H9 (cell line): ENCODE measurements around the gene TMEM117. TPM values are rescaled to one million over a fixed set of nuclear protein-coding genes. Genes with fewer than 3 reads are reported as not detected.

Experiments
- DNase-seq: peaks from one replicate; pipeline ENCODE4 v3.0.0-alpha.2; 2017
- H2AFZ ChIP-seq: one replicate; pipeline ENCODE4 v1.6.1; 2013; ENCODE audit warnings: mild to moderate bottlenecking, low read length, control low read depth, moderate library complexity
- H2AK5ac ChIP-seq: 2 replicates; pipeline ENCODE4 v1.6.1; 2013; ENCODE audit warnings: low read length, control low read depth, mixed read lengths; ENCODE audit not compliant: insufficient read length
- H2BK120ac ChIP-seq: one replicate; pipeline ENCODE4 v1.6.1; 2013; ENCODE audit warnings: low read depth, mild to moderate bottlenecking, low read length, control low read depth, inconsistent platforms; ENCODE audit not compliant: poor library complexity, severe bottlenecking
- H2BK12ac ChIP-seq: 2 replicates; pipeline ENCODE4 v1.6.1; 2013; ENCODE audit warnings: low read length, control low read depth, mixed read lengths, low read depth; ENCODE audit not compliant: insufficient read length
- H2BK15ac ChIP-seq: 2 replicates; pipeline ENCODE4 v1.6.1; 2013; ENCODE audit warnings: low read depth, low read length, control low read depth
- H2BK20ac ChIP-seq: one replicate; pipeline ENCODE4 v1.6.1; 2013; ENCODE audit warnings: low read depth, mild to moderate bottlenecking, low read length, control low read depth, inconsistent platforms; ENCODE audit not compliant: poor library complexity, severe bottlenecking
- H2BK5ac ChIP-seq: 2 replicates; pipeline ENCODE4 v1.6.1; 2013; ENCODE audit warnings: low read length, control low read depth, mixed read lengths; ENCODE audit not compliant: insufficient read length
- H3K14ac ChIP-seq: 2 replicates; pipeline ENCODE4 v1.6.1; 2013; ENCODE audit warnings: low read length, control low read depth; ENCODE audit not compliant: insufficient read depth
- H3K18ac ChIP-seq: 2 replicates; pipeline ENCODE4 v1.6.1; 2013; ENCODE audit warnings: low read depth, mild to moderate bottlenecking, mixed read lengths, low read length, control low read depth; ENCODE audit not compliant: insufficient read length
- H3K23ac ChIP-seq: 2 replicates; pipeline ENCODE4 v1.6.1; 2013; ENCODE audit warnings: low read length, control low read depth, mixed read lengths, low read depth; ENCODE audit not compliant: insufficient read length
- H3K23me2 ChIP-seq: 2 replicates; pipeline ENCODE4 v1.6.1; 2013; ENCODE audit warnings: low read depth, mild to moderate bottlenecking, mixed read lengths, low read length, control low read depth; ENCODE audit not compliant: insufficient read length, poor library complexity, severe bottlenecking
- H3K27ac ChIP-seq: 2 replicates; pipeline ENCODE4 v1.5.1; 2013; ENCODE audit warnings: low read length, control low read depth, mixed read lengths, low read depth; ENCODE audit not compliant: insufficient read length
- H3K27me3 ChIP-seq: 2 replicates; pipeline ENCODE4 v1.6.1; 2013; ENCODE audit warnings: low read length, control low read depth, inconsistent platforms; ENCODE audit not compliant: insufficient read depth
- H3K4ac ChIP-seq: 2 replicates; pipeline ENCODE4 v1.6.1; 2013; ENCODE audit warnings: low read depth, mild to moderate bottlenecking, control low read depth, inconsistent platforms, low read length, moderate library complexity
- H3K4me1 ChIP-seq: 2 replicates; pipeline ENCODE4 v1.6.1; 2013; ENCODE audit warnings: low read length, control low read depth, inconsistent platforms; ENCODE audit not compliant: insufficient read depth
- H3K4me2 ChIP-seq: 2 replicates; pipeline ENCODE4 v1.6.1; 2013; ENCODE audit warnings: low read length, control low read depth, mixed read lengths; ENCODE audit not compliant: insufficient read length, insufficient read depth
- H3K56ac ChIP-seq: 2 replicates; pipeline ENCODE4 v1.6.1; 2013; ENCODE audit warnings: low read depth, mild to moderate bottlenecking, mixed read lengths, low read length, control low read depth; ENCODE audit not compliant: insufficient read length
- H3K79me1 ChIP-seq: 2 replicates; pipeline ENCODE4 v1.6.1; 2013; ENCODE audit warnings: low read depth, mild to moderate bottlenecking, moderate library complexity, low read length, control low read depth, inconsistent platforms; ENCODE audit not compliant: insufficient read depth, poor library complexity, severe bottlenecking
- H3K79me2 ChIP-seq: 2 replicates; pipeline ENCODE4 v1.6.1; 2013; ENCODE audit warnings: low read length, control low read depth, inconsistent platforms; ENCODE audit not compliant: insufficient read depth
- H3K9ac ChIP-seq: 2 replicates; pipeline ENCODE4 v1.6.1; 2013; ENCODE audit warnings: low read length, control low read depth, mixed read lengths; ENCODE audit not compliant: insufficient read length; ENCODE audit errors: extremely low read depth
- H3K9me3 ChIP-seq: one replicate; pipeline ENCODE4 v1.6.1; 2013; ENCODE audit warnings: low read depth, low read length, inconsistent platforms; ENCODE audit not compliant: control insufficient read depth
- H3T11ph ChIP-seq: one replicate; pipeline ENCODE4 v1.6.1; 2013; ENCODE audit warnings: mild to moderate bottlenecking, low read length, control low read depth, inconsistent platforms
- H4K20me1 ChIP-seq: one replicate; pipeline ENCODE4 v1.6.1; 2013; ENCODE audit not compliant: control insufficient read depth, insufficient read length, insufficient read depth
- H4K5ac ChIP-seq: 2 replicates; pipeline ENCODE4 v1.6.1; 2013; ENCODE audit warnings: low read depth, mild to moderate bottlenecking, mixed read lengths, low read length, control low read depth; ENCODE audit not compliant: insufficient read length
- H4K8ac ChIP-seq: replicated peaks from 2 replicates; pipeline ENCODE4 v1.6.1; 2013; ENCODE audit warnings: low read length, control low read depth, mixed read lengths, low read depth; ENCODE audit not compliant: insufficient read length
- H4K91ac ChIP-seq: 2 replicates; pipeline ENCODE4 v1.6.1; 2013; ENCODE audit warnings: low read depth, mild to moderate bottlenecking, moderate library complexity, mixed read lengths, low read length, control low read depth; ENCODE audit not compliant: insufficient read length
- H3K27ac Mint-ChIP-seq, 3 experiments: 2 replicates in 2 of 3; 3 replicates in 1 of 3; pipeline ENCODE4 v1.8.0; 2020 to 2021; ENCODE audit warnings: mixed read lengths in 3 of 3, mild to moderate bottlenecking in 1 of 3, moderate library complexity in 1 of 3
- H3K27me3 Mint-ChIP-seq: 2 replicates; pipeline ENCODE4 v1.8.0; 2021; ENCODE audit warnings: low read depth, mild to moderate bottlenecking, moderate library complexity, mixed read lengths
- H3K36me3 Mint-ChIP-seq, 3 experiments: 2 replicates in 2 of 3; 3 replicates in 1 of 3; pipeline ENCODE4 v1.8.0; 2020 to 2021; ENCODE audit warnings: low read depth in 3 of 3, mixed read lengths in 3 of 3; ENCODE audit not compliant: insufficient read depth in 1 of 3
- H3K4me1 Mint-ChIP-seq, 2 experiments: 2 replicates each; pipeline ENCODE4 v1.8.0; 2020; ENCODE audit warnings: mixed read lengths in 2 of 2
- H3K4me3 Mint-ChIP-seq, 2 experiments: 2 replicates in 1 of 2; 3 replicates in 1 of 2; pipeline ENCODE4 v1.8.0; 2020 to 2021; ENCODE audit warnings: mild to moderate bottlenecking in 2 of 2, mixed read lengths in 2 of 2, moderate library complexity in 1 of 2
- H3K9me3 Mint-ChIP-seq, 2 experiments: 2 replicates in 1 of 2; 3 replicates in 1 of 2; pipeline ENCODE4 v1.8.0; 2020; ENCODE audit warnings: mild to moderate bottlenecking in 2 of 2, mixed read lengths in 2 of 2, moderate library complexity in 1 of 2
- WGBS: extraction: QIAGEN DNeasy Blood & Tissue Kit; methylation state at CpG from one replicate; pipeline ENCODE4 v1.1.7; 2013; ENCODE audit warnings: missing lambda C conversion rate, low lambda C conversion rate, mixed read lengths; ENCODE audit not compliant: insufficient read length; ENCODE audit errors: extremely low coverage; 5-methylcytosine and 5-hydroxymethylcytosine counted together
- total RNA-seq: library from RNA; stranded (reverse); gene quantifications from 2 replicates; pipeline ENCODE4 v1.2.1, GENCODE V29; 2021
- TF ChIP-seq, protein P1 (sequence below): fragments of 200-600 bp; sonication (generic); conservative IDR thresholded peaks from 3 replicates; pipeline ENCODE4 v1.8.0; 2021; ENCODE audit warnings: antibody characterized with exemption, mild to moderate bottlenecking

TMEM117 gene
- total RNA-seq, 1 experiment from 2014 or later = 1.7 TPM

GRCh38 chr12:44088647-44089046 lies 252.8 kb downstream of the TMEM117 start:
- Histone ChIP-seq H3T11ph (no peak overlapping the region), H3K4ac (no peak overlapping the region), H2AFZ (no peak overlapping the region), H4K20me1 (no peaks in the 10 kb centered on the region), H2AK5ac (no peak overlapping the region), H3K9ac (no peak overlapping the region), H4K91ac (no peak overlapping the region), H2BK12ac (no peak overlapping the region), H2BK20ac (no peak overlapping the region), H3K9me3 (no peaks in the 10 kb centered on the region), H3K56ac (no peak overlapping the region), H3K14ac (no peak overlapping the region), H2BK5ac (no peak overlapping the region), H3K27me3 (no peaks in the 10 kb centered on the region), H3K4me2 (no peak overlapping the region), H2BK120ac (no peak overlapping the region), H3K79me2 (no peaks in the 10 kb centered on the region), H3K23me2 (no peaks in the 10 kb centered on the region), H4K5ac (no peak overlapping the region), H3K23ac (no peak overlapping the region), H3K18ac (no peak overlapping the region), H4K8ac (no peak overlapping the region), H3K27ac (no peak overlapping the region), H3K4me1 (no peaks in the 10 kb centered on the region), H2BK15ac (no peak overlapping the region), H3K79me1 (no peaks in the 10 kb centered on the region)
- Mint-ChIP-seq H3K9me3 (peaks cover 2 to 5% of the 10 kb centered on the region in 2 experiments; a peak in 2 of 5 replicates), H3K36me3 (peaks cover 0 to 5% (median 1%) of the 10 kb centered on the region in 3 experiments; a peak in 2 of 7 replicates), H3K27ac (no peak overlapping the region), H3K4me3 (no peak overlapping the region), H3K27me3 (no peaks in the 10 kb centered on the region), H3K4me1 (no peaks in the 10 kb centered on the region)
- no CpG with 5 or more reads among the region's 1 CpG for whole genome bisulfite sequencing
- no peak for DNase-seq
- TF ChIP-seq, protein P1, sequence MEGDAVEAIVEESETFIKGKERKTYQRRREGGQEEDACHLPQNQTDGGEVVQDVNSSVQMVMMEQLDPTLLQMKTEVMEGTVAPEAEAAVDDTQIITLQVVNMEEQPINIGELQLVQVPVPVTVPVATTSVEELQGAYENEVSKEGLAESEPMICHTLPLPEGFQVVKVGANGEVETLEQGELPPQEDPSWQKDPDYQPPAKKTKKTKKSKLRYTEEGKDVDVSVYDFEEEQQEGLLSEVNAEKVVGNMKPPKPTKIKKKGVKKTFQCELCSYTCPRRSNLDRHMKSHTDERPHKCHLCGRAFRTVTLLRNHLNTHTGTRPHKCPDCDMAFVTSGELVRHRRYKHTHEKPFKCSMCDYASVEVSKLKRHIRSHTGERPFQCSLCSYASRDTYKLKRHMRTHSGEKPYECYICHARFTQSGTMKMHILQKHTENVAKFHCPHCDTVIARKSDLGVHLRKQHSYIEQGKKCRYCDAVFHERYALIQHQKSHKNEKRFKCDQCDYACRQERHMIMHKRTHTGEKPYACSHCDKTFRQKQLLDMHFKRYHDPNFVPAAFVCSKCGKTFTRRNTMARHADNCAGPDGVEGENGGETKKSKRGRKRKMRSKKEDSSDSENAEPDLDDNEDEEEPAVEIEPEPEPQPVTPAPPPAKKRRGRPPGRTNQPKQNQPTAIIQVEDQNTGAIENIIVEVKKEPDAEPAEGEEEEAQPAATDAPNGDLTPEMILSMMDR = no peak
